ENCODE results near the gene AATF. TPM values are rescaled to one million over a fixed set of nuclear protein-coding genes. Genes with fewer than 3 reads are reported as not detected.

Gene AATF
- total and polyA plus RNA-seq, 4 donors = 28.2 to 41.4 (median 38.7) TPM

GRCh38 chr17:37098910-37099664 is 150.3 kb downstream of the AATF start:
- Histone ChIP-seq H3K4me3 (no peak overlapping the region), H3K4me1 (ENCODE audit: control insufficient read depth in 5 of 5, insufficient read depth in 5 of 5, low read length in 5 of 5) (no peaks in the 10 kb centered on the region), H3K27me3 (ENCODE audit: control insufficient read depth in 3 of 3, insufficient read depth in 3 of 3, low read length in 2 of 3) (no peaks in the 10 kb centered on the region), H3K9ac (ENCODE audit: insufficient read depth in 1 of 2, low read length in 2 of 2) (no peak overlapping the region), H3K27ac (ENCODE audit: low read depth in 1 of 2, low read length in 1 of 2) (no peak overlapping the region), H3K36me3 (ENCODE audit: control insufficient read depth in 4 of 4, insufficient read depth in 4 of 4, low read length in 4 of 4) (peaks cover 13 to 29% (median 21%) of the 10 kb centered on the region in 4 donors), H3K9me3 (ENCODE audit: control insufficient read depth in 4 of 4, insufficient read depth in 3 of 4, low read length in 3 of 4) (no peaks in the 10 kb centered on the region)
- no peak for DNase-seq
- ATAC-seq (ENCODE audit: insufficient read depth, low FRiP score) = no peak
- 96 to 97% methylated on average over 9 of the region's 9 CpGs for WGBS, 2 donors
- no peak for TF ChIP-seq CTCF (IDR thresholded peaks at IDR 0.05; ENCODE audit: control extremely low read depth, extremely low read depth)

- no peaks in the 10 kb centered on the region for H3K4me1 ChIP-seq (ENCODE audit: control insufficient read depth in 5 of 5, insufficient read depth in 5 of 5, low read length in 5 of 5)
- no peaks in the 10 kb centered on the region for H3K9me3 ChIP-seq (ENCODE audit: control insufficient read depth in 4 of 4, insufficient read depth in 3 of 4, low read length in 3 of 4)
- no peak overlapping the region for H3K9ac ChIP-seq (ENCODE audit: insufficient read depth in 1 of 2, low read length in 2 of 2)
- H3K36me3 ChIP-seq (ENCODE audit: control insufficient read depth in 4 of 4, insufficient read depth in 4 of 4, low read length in 4 of 4) = peaks cover 13 to 25% (median 21%) of the 10 kb centered on the region in 4 donors
- no peak for TF ChIP-seq CTCF (IDR thresholded peaks at IDR 0.05; ENCODE audit: control extremely low read depth, extremely low read depth)
- ATAC-seq (ENCODE audit: insufficient read depth, low FRiP score) (no peak), DNase-seq (no peak)
- no peaks in the 10 kb centered on the region for H3K27me3 ChIP-seq (ENCODE audit: control insufficient read depth in 3 of 3, insufficient read depth in 3 of 3, low read length in 2 of 3)
- H3K4me3 ChIP-seq = no peak overlapping the region
- H3K27ac ChIP-seq (ENCODE audit: low read depth in 1 of 2, low read length in 1 of 2) = no peak overlapping the region
- WGBS, 2 donors = 72 to 82% methylated on average over 4 of the region's 4 CpGs
Observed at GRCh38 chr17:37100231-37100630, 151.5 kb downstream of the AATF start.

GRCh38 chr17:37101306-37101705 is 152.6 kb downstream of the AATF start:
- Histone ChIP-seq H3K4me3 (no peak overlapping the region), H3K27me3 (ENCODE audit: control insufficient read depth in 3 of 3, insufficient read depth in 3 of 3, low read length in 2 of 3) (no peaks in the 10 kb centered on the region), H3K9me3 (ENCODE audit: control insufficient read depth in 4 of 4, insufficient read depth in 3 of 4, low read length in 3 of 4) (no peaks in the 10 kb centered on the region), H3K36me3 (ENCODE audit: control insufficient read depth in 4 of 4, insufficient read depth in 4 of 4, low read length in 4 of 4) (peaks cover 12 to 21% (median 17%) of the 10 kb centered on the region in 4 donors), H3K9ac (ENCODE audit: insufficient read depth in 1 of 2, low read length in 2 of 2) (no peak overlapping the region), H3K27ac (ENCODE audit: low read depth in 1 of 2, low read length in 1 of 2) (no peak overlapping the region), H3K4me1 (ENCODE audit: control insufficient read depth in 5 of 5, insufficient read depth in 5 of 5, low read length in 5 of 5) (no peaks in the 10 kb centered on the region)
- 98 to 99% methylated on average over 2 of the region's 2 CpGs for WGBS, 2 donors
- DNase-seq = no peak
- TF ChIP-seq CTCF (IDR thresholded peaks at IDR 0.05; ENCODE audit: control extremely low read depth, extremely low read depth) = no peak
- ATAC-seq (ENCODE audit: insufficient read depth, low FRiP score) = no peak

Measured in lung (tissue), 12 donors.